HG03095 (cell line): Measurements from ENCODE around the gene AQP12A.
"Not testable (repeated sequence)": the region's sequence is repeated elsewhere in the genome, so short reads cannot be mapped to it uniquely, and the experiment has no call there.

Experiments used
- ATAC-seq: cut with Tn5 transposase; IDR thresholded peaks from one replicate; pipeline ENCODE4 v1.9.1; 2021; ENCODE audit warnings: moderate library complexity; ENCODE audit not compliant: unreplicated experiment

AQP12A gene, protein sequence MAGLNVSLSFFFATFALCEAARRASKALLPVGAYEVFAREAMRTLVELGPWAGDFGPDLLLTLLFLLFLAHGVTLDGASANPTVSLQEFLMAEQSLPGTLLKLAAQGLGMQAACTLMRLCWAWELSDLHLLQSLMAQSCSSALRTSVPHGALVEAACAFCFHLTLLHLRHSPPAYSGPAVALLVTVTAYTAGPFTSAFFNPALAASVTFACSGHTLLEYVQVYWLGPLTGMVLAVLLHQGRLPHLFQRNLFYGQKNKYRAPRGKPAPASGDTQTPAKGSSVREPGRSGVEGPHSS

GRCh38 chr2:240691631-240692420 lies at the start of gene AQP12A:
Gene AQP12A, plus strand, starts transcription at chr2:240691866. Its CDS starts 48 bp downstream, at chr2:240691914.
- not testable (repeated sequence) for ATAC-seq

DNA sequence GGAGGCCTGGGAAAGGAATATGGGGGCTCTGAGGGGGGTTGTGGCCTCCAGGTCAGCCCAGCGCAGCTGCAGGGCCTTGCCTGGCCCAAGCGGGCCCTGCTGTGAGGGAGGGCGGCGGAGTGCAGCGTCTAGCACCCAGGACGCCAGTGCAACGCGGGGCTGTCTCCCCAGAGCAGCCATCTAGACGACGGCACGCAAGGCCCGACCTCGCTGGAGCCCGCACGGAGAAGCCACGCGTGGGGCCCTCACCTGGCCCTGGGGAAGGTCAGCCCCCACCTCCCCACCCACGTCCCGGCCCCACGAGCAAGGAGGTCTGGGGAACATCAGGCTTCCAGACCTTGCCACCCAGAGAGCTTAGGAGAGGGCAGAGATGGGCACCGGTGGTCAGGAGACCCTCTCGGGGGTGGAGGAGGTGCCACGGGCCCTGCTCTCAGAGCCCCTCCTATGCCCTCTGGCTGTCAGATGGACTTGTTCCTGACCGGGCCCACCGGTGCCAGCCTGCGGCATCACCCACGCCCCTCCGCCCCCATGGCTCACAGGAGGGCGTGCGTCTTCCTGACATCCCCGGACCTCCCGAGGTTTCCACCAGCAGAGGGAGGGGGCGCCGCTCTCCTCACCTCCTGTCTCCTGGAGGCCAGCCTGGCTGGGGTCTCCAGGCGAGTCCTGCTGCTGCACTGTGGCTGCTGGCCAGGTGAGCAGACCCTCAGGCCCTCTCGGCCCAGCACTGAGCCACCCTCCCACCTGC lies 49.4 kb upstream of the AQP12A start:
- ATAC-seq, result no peak

DNA sequence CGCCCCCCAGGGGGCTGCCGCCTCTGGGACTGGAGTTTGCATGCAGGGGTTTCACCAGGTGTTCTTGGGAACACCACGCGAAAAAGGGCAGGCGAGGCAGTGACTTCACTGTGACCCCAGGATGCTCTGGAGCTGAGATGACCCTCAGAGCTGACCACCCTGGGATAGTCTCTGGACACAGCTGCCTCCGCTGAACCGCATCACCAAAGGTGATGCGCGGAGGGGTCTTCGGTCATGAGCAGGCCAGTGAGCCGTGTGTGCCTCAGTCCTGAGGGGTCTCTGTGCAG lies 48.9 kb upstream of the AQP12A start:
- ATAC-seq, result no peak

DNA sequence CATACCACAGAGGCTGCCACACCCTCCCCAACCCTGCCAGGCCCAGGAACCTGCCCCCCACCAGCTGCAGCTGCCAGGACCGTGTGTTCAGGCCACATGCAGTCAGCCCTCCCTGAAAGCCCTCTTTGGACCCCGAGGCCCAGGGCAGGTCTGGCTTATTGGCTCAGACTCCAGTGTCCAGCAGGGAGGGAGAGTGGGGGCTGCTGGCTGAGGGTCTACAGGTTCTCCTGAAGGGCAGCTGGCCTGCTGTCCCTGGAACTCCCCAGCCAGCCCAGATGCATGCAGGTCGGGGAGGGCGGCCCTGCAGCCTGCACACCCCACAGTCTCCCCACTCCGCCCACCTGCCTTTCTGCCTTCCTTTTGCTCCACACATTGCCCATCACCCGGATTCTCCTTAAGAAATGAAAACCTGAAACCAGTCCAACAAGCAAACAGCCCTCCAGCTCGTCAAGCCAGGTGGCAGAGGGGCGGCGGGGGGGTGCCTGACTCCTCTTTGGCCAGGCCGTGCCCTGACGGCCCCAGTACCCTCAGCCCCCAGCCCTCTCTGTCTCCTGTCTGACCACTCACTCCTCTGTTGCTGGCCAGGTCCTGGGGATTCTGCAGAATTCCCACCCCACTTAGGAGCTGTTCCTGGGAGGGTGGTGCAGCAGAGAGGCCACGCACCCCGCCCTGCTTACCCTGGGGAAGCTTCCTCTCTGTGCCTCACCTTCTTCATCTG lies 48.4 kb upstream of the AQP12A start:
- no peak for ATAC-seq

DNA sequence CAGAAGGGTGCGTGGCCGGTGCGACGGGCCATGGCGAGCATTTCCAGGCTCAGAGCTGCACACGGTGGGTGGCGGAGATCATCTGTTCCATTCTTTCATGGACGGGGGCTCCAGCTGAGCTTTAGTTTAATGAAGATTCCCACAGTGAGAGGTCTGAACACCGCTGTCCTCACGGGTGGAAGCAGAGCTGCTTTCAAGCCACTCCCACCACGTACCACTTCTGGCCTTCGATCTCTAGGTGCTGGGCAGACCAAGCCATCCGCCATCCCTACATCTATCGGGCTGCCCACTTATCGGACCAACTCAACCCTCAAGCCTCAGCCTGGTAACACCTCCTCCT lies 47.9 kb upstream of the AQP12A start:
- ATAC-seq, result no peak

GRCh38 chr2:240644171-240644651 lies 47.5 kb upstream of the AQP12A start:
- no peak for ATAC-seq

- no peak for ATAC-seq
These were observed 46.8 kb upstream of the AQP12A start for GRCh38 chr2:240644859-240645301.

- no peak for ATAC-seq
These were observed 46.3 kb upstream of the AQP12A start for GRCh38 chr2:240645346-240645745.

GRCh38 chr2:240645801-240646175 lies 45.9 kb upstream of the AQP12A start:
- ATAC-seq, result no peak

GRCh38 chr2:240646176-240646899 lies 45.3 kb upstream of the AQP12A start:
- ATAC-seq, result no peak

DNA sequence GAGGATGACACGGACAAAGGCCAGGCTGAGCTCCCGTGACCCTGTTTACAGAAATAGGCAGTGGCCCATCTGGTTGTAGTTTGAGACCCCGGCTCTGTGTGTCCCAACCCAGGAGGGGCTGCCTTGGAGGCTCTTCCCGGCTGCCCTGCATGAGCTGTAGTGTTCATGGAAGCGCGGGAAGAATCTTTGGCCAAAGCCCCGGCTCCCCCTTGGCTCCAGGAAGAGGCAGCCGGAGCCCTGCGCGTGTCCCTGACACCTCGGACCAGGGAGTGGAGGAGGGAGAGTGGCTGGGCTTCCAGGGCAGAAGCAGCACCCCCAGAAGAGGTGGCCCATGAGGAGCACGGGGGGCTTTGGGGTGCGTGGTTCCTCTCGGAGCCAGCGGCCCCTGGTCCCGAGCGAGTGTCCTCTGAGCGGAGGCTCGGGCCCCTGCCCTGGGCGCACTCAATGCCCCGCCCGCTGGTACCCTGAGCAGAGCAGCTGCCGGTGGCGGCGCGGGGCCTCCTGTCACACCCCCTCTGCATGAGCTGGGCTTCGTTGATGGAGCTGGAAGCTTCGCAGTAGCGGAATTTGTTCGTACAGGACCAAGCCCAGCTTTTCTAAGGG lies 44.7 kb upstream of the AQP12A start:
- no peak for ATAC-seq

- ATAC-seq, result no peak
These were observed 44.0 kb upstream of the AQP12A start for GRCh38 chr2:240647503-240648154.

DNA sequence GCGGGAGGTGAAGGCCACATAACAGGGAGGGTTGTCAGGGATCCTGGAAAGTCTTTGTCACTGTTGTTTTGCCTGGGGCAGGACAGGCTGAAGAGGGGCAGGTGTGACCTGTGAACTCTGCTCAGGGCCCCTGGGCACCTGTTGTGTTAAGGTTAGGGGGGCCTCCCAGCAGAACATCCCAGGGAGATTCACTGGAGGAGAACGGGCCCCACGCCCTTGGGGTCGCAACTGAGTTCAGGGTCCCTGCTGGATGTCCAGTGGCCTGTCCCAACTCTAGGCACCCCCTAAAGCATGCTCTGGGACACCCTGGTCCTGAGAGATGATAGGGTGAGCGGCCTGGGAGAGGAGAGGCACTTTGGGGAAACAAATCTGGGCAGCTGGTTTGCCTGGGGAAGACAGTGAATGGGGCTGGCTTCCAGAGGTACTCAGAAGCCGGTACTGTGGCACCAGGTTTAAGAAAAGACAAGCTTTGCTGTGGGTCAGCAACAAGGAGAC lies 43.5 kb upstream of the AQP12A start:
- ATAC-seq, result no peak

GRCh38 chr2:240648650-240649275 lies 42.9 kb upstream of the AQP12A start:
- no peak for ATAC-seq

- ATAC-seq, result no peak
These were observed 42.3 kb upstream of the AQP12A start for GRCh38 chr2:240649331-240649730.

DNA sequence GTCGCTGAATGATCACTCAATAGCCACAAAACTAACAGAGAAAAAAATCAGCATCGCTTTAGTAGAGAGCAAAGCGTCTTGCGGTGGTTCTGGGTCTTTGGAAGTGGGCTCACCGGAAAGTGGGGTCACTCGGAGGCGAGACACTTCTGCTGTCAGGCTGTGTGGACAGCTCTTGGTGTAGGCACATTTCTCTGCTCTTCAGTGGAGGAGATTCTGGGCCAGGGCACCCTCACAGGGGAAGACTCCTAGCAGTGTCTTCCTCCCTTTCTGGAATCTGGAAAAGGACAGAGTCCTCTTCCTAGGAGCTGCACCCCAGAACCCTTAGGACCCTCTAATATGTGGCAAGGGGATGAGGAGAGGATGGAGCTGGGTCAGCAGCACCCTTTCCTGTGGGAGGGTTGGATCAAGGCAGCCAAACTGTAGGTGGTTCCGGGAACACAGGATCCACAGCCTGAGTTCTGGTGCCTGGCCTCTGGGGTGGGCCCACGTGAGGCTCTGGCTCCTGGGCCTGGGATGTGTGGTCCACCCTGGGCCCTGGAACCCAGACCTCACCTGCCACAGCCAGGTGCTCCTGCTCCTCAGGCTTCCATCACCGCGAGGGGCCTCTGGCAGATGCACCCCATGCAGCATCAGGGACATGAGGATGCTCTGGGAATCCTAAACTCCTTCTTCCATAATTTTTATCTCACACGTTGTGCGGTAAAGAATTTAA lies 41.3 kb upstream of the AQP12A start:
- no peak for ATAC-seq

- ATAC-seq, result no peak
These were observed 40.5 kb upstream of the AQP12A start for GRCh38 chr2:240651185-240651584.
